SH-SY5Y (cell line): Measurements from ENCODE around the gene AAK1.

Source experiments
- GATA2 ChIP-seq: IDR thresholded peaks from 2 replicates; pipeline ENCODE4 v1.6.1; 2011; ENCODE audit warnings: mild to moderate bottlenecking, low read depth, low read length
- GATA3 ChIP-seq: IDR thresholded peaks from 2 replicates; pipeline ENCODE4 v1.6.1; 2011; ENCODE audit warnings: low read depth, mild to moderate bottlenecking, low read length, moderate library complexity

GRCh38 chr2:69509750-69510140 lies 133.8 kb downstream of the AAK1 start:
- TF ChIP-seq GATA3 (no peak), GATA2 (no peak)
